HTR-8/SVneo (cell line): Measurements from ENCODE around the gene EPHA5.

Source experiments
- DNase-seq: peaks from one replicate; pipeline ENCODE4 v3.0.0; 2011; ENCODE audit warnings: low spot score, mixed read lengths; ENCODE audit not compliant: insufficient read length
- FAIRE-seq: peaks from 2 replicates; lab custom pipeline; 2011; peaks lifted over from hg19 to GRCh38; lab: Jason Lieb, UNC

The EPHA5 gene

GRCh38 chr4:65510976-65511375 lies 159.3 kb downstream of the EPHA5 start:
- DNase-seq (no peak), FAIRE-seq (no peak)

GRCh38 chr4:65508168-65508567 lies 162.1 kb downstream of the EPHA5 start:
- FAIRE-seq (no peak), DNase-seq (peak; percentile 12)

- DNase-seq (no peak), FAIRE-seq (no peak)
These were observed 168.1 kb downstream of the EPHA5 start for GRCh38 chr4:65502131-65502701.

- no peak for FAIRE-seq
These were observed 171.7 kb downstream of the EPHA5 start for GRCh38 chr4:65498606-65499005.

GRCh38 chr4:65495439-65495838 lies 174.8 kb downstream of the EPHA5 start:
- DNase-seq (no peak), FAIRE-seq (no peak)

More at GRCh38 chr4:65498606-65499005, 171.7 kb downstream of the EPHA5 start:
- DNase-seq = no peak

- DNase-seq (peak; percentile 0), FAIRE-seq (no peak)
These were observed 187.9 kb downstream of the EPHA5 start for GRCh38 chr4:65482410-65482809.

- DNase-seq (no peak), FAIRE-seq (no peak)
These were observed 197.8 kb downstream of the EPHA5 start for GRCh38 chr4:65472531-65472930.

- FAIRE-seq (no peak), DNase-seq (no peak)
These were observed 203.1 kb downstream of the EPHA5 start for GRCh38 chr4:65467068-65467680.

GRCh38 chr4:65461781-65462180 lies 208.5 kb downstream of the EPHA5 start:
- DNase-seq (no peak), FAIRE-seq (no peak)

- DNase-seq = no peak
- no peak for FAIRE-seq
These were observed 213.3 kb downstream of the EPHA5 start for GRCh38 chr4:65457011-65457410.

GRCh38 chr4:65456579-65456978 lies 213.7 kb downstream of the EPHA5 start:
- no peak for FAIRE-seq
- no peak for DNase-seq

- FAIRE-seq = no peak
- no peak for DNase-seq
These were observed 216.9 kb downstream of the EPHA5 start for GRCh38 chr4:65453398-65453797.

GRCh38 chr4:65450899-65451298 lies 219.4 kb downstream of the EPHA5 start:
- FAIRE-seq = no peak
- DNase-seq = no peak

- FAIRE-seq (no peak), DNase-seq (no peak)
These were observed 233.2 kb downstream of the EPHA5 start for GRCh38 chr4:65437102-65437501.

- FAIRE-seq = no peak
These were observed 248.2 kb downstream of the EPHA5 start for GRCh38 chr4:65422109-65422508.

GRCh38 chr4:65420036-65420435 lies 250.3 kb downstream of the EPHA5 start:
- DNase-seq (no peak), FAIRE-seq (no peak)

More at GRCh38 chr4:65422109-65422508, 248.2 kb downstream of the EPHA5 start:
- no peak for DNase-seq

- FAIRE-seq (no peak), DNase-seq (no peak)
These were observed 253.4 kb downstream of the EPHA5 start for GRCh38 chr4:65416891-65417290.

- FAIRE-seq (no peak), DNase-seq (no peak)
These were observed 262.8 kb downstream of the EPHA5 start for GRCh38 chr4:65407483-65407882.

GRCh38 chr4:65401083-65401482 lies 269.2 kb downstream of the EPHA5 start:
- FAIRE-seq (no peak), DNase-seq (no peak)

- DNase-seq (no peak), FAIRE-seq (no peak)
These were observed 271.2 kb downstream of the EPHA5 start for GRCh38 chr4:65399084-65399483.

GRCh38 chr4:65393078-65393477 lies 277.2 kb downstream of the EPHA5 start:
- DNase-seq (no peak), FAIRE-seq (no peak)

- FAIRE-seq = no peak
- no peak for DNase-seq
These were observed 277.8 kb downstream of the EPHA5 start for GRCh38 chr4:65392488-65392887.
